Heart right ventricle (tissue), 16 donors: ENCODE measurements around the gene RPL7L1. TPM values are rescaled to one million over a fixed set of nuclear protein-coding genes. Genes with fewer than 3 reads are reported as not detected.

Source experiments
- ATAC-seq, 8 donors: fragments of 200-7000 bp; cut with Tn5 transposase; one replicate each; pipeline ENCODE4 v1.9.1; 2020; ENCODE audit warnings: mild to moderate bottlenecking in 8 of 8, moderate library complexity in 8 of 8, moderate number of reproducible peaks in 1 of 8
- DNase-seq, 2 donors: peaks; one replicate each; pipeline ENCODE4 v3.0.0-alpha.2; 2020
- H3K27ac ChIP-seq, 10 donors: fragments of 200-600 bp; sonication (generic) in 2 of 10; one replicate each; pipeline versions ENCODE4 v1.5.0 to v1.8.0; 2020 to 2022; ENCODE audit warnings: mild to moderate bottlenecking in 3 of 10
- H3K27me3 ChIP-seq, 7 donors: fragments of 200-600 bp; one replicate each; pipeline ENCODE4 v1.8.0; 2021 to 2022; ENCODE audit warnings: mild to moderate bottlenecking in 2 of 7
- H3K36me3 ChIP-seq, 9 donors: fragments of 200-600 bp; sonication (generic) in 1 of 9; one replicate each; pipeline versions ENCODE4 v1.5.0 to v1.8.0; 2020 to 2022; ENCODE audit warnings: mild to moderate bottlenecking in 2 of 9
- H3K4me1 ChIP-seq, 9 donors: fragments of 200-600 bp; sonication (generic) in 1 of 9; one replicate each; pipeline versions ENCODE4 v1.5.0 to v1.8.0; 2020 to 2022; ENCODE audit warnings: mild to moderate bottlenecking in 4 of 9
- H3K4me3 ChIP-seq, 10 donors: fragments of 200-600 bp; sonication (generic) in 2 of 10; one replicate each; pipeline versions ENCODE4 v1.5.0 to v1.8.0; 2020 to 2022; ENCODE audit warnings: mild to moderate bottlenecking in 7 of 10, moderate library complexity in 2 of 10
- H3K9me3 ChIP-seq, 11 donors: fragments of 200-600 bp in 10 of 11; sonication (generic) in 2 of 11; one replicate each; pipeline versions ENCODE4 v1.5.0 to v1.8.0; 2013 to 2022; ENCODE audit warnings: mild to moderate bottlenecking in 2 of 11, control low read depth in 1 of 11, moderate library complexity in 1 of 11
- CTCF ChIP-seq, 9 donors: fragments of 200-600 bp; sonication (generic) in 2 of 9; IDR thresholded peaks; one replicate each; pipeline versions ENCODE4 v1.5.0 to v1.8.0; 2021 to 2022; ENCODE audit warnings: antibody characterized with exemption in 9 of 9, mild to moderate bottlenecking in 5 of 9, moderate library complexity in 1 of 9
- WGBS, 2 donors: extraction: QIAGEN DNeasy Blood & Tissue Kit; methylation state at CpG; one replicate each; pipeline ENCODE4 v1.1.7; 2013; ENCODE audit warnings: inconsistent platforms in 1 of 2; 5-methylcytosine and 5-hydroxymethylcytosine counted together
- intact Hi-C, 10 donors: fragments of 100-400 bp; cut with DNase I; formaldehyde crosslinking; loops; one replicate each; pipeline versions ENCODE4 v1.11.1 to v1.14.2; 2022
- long read RNA-seq, 3 donors: library from polyadenylated mRNA; unstranded; transcript quantifications; one replicate each; pipeline ENCODE4 v2.0.0, GENCODE V29; 2020 to 2021
- polyA plus RNA-seq, 2 donors: library from polyadenylated mRNA; stranded (reverse); fragments of 200-250 nt; gene quantifications; one replicate each; pipeline ENCODE4 v1.2.3, GENCODE V29; 2013
- total RNA-seq, 10 donors: library from RNA; stranded (reverse); fragmentation: NEBNext Ultra II Directional in 3 of 10; extraction: Animal tissue kit (Norgen Biotek cat#: 25700) in 3 of 10; gene quantifications; one replicate each; pipeline versions ENCODE4 v1.2.1 to v1.2.4, GENCODE V29; 2021 to 2023
- donor health status: Arrhythmogenic right ventricular cardiomyopathy.
- donor health status: ischemic (EF 13 %, LVEDD 7.1; RV severe dilation, severe dysfunction).
- donor health status: healthy with polysubstance abuse.
- donor health status: DM: no; HTN: yes; CAD: no.
- donor health status: DM: no; HTN: no; CAD: no.
- donor health status: ischemic (EF 25% LVEDD 6.9; RV normal size, moderate dysfunction).
- donor health status: ischemic (EF 25% LVEDD 5.7; RV mildly dilated, moderate dysfunction).
- donor health status: healthy.
- donor health status: DM: yes; HTN: yes; CAD: no.
- donor health status: Ischemic cardiomyopathy.
- donor health status: ischemic (EF 35%, LVEDD 5.7; RV mildly dilated, moderate dysfunction).
- donor health status: nonischemic (EF 11% LVEDD 7.7; RV severe dilation, severe dysfunction).
- donor health status: DM: yes; HTN: yes; CAD: no.
- donor health status: PGD.
- donor health status: ischemic (EF 29% LVEDD 5.4; RV normal size, mild dysfunction).
- donor health status: nonischemic (EF 23%, LVEDD 6.1; RV moderate dilation, normal function).

The RPL7L1 gene
- 10 to 100 TPM; 39.2 to 52.5 (median 44.7) TPM for total RNA-seq
- polyA plus RNA-seq, result 10 to 100 TPM; 23.7 to 45.9 TPM
- long read RNA-seq, donor 1, full-length matches to known transcripts, result 19 of 28 reads
- long read RNA-seq, donor 1, partial matches to known transcripts, result 3 of 28 reads
- long read RNA-seq, donor 1, other reads (novel, unspliced or antisense), result 6 of 28 reads
- long read RNA-seq, donor 2, full-length matches to known transcripts, result 23 of 41 reads
- long read RNA-seq, donor 2, partial matches to known transcripts, result 9 of 41 reads
- long read RNA-seq, donor 2, other reads (novel, unspliced or antisense), result 9 of 41 reads
- long read RNA-seq, donor 3, full-length matches to known transcripts, result 30 of 47 reads
- long read RNA-seq, donor 3, partial matches to known transcripts, result 2 of 47 reads
- long read RNA-seq, donor 3, other reads (novel, unspliced or antisense), result 15 of 47 reads

- ATAC-seq, result peak; percentile 96 to 99 (median 98)
- TF ChIP-seq CTCF (IDR thresholded peaks at IDR 0.05), result peak in 3 of 9 donors; percentile 3 to 28 (median 9)
Observed at GRCh38 chr6:42879372-42880239, at the start of gene RPL7L1. Gene RPL7L1 (plus strand): TSS chr6:42879616. CDS start chr6:42879911, 295 bp downstream.

GRCh38 chr6:42831237-42831636, 48.2 kb upstream of the RPL7L1 start:
- intact Hi-C loops, result loop anchor here in 1 of 10 donors (1.0 kb wide), 1 partner anchor 23 kb away; no protein-coding TSS in a partner anchor
- no peak for DNase-seq
- TF ChIP-seq CTCF (IDR thresholded peaks at IDR 0.05), result no peak
- peaks cover 4 to 100% (median 47%) of the 10 kb centered on the region in 9 donors for H3K36me3 ChIP-seq
- no peaks in the 10 kb centered on the region for H3K27me3 ChIP-seq
- 89 to 93% methylated on average over 3 of the region's 3 CpGs for WGBS, 2 donors
- H3K9me3 ChIP-seq, result no peaks in the 10 kb centered on the region
- H3K27ac ChIP-seq, result no peak overlapping the region
- ATAC-seq, result no peak
- no peaks in the 10 kb centered on the region for H3K4me1 ChIP-seq
- no peak overlapping the region for H3K4me3 ChIP-seq

More at GRCh38 chr6:42879372-42880239, at the start of gene RPL7L1:
- Histone ChIP-seq H3K4me3 (peak within 1 kb of the TSS; percentile 63 to 95 (median 74)), H3K9me3 (no peaks in the 10 kb centered on the region), H3K4me1 (peaks cover 2 to 43% (median 26%) of the 10 kb centered on the region in 9 donors), H3K27me3 (no peaks in the 10 kb centered on the region), H3K27ac (peak within 1 kb of the TSS; percentile 79 to 98 (median 94)), H3K36me3 (peaks cover 6 to 41% (median 34%) of the 10 kb centered on the region in 9 donors)
- intact Hi-C loops, result loop anchor here (2.0 to 10.0 kb wide), 7 partner anchors 95 to 217 kb away; partner anchors contain the start of genes TBCC (in 5 of the 10), PRPH2 (in 2 of the 10) and BICRAL (in 1 of the 10)
- peak; percentile 80 to 87 for DNase-seq
- 0 to 1% methylated on average over 41 of the region's 41 CpGs for WGBS, 2 donors

GRCh38 chr6:42834056-42834455, 45.4 kb upstream of the RPL7L1 start:
- H3K27ac ChIP-seq, result no peak overlapping the region
- 96 to 97% methylated on average over 5 of the region's 5 CpGs for WGBS, 2 donors
- H3K36me3 ChIP-seq, result peaks cover 0 to 94% (median 27%) of the 10 kb centered on the region in 9 donors
- no peak overlapping the region for H3K4me3 ChIP-seq
- DNase-seq, result no peak
- H3K9me3 ChIP-seq, result no peaks in the 10 kb centered on the region
- no peak for TF ChIP-seq CTCF (IDR thresholded peaks at IDR 0.05)
- no peaks in the 10 kb centered on the region for H3K27me3 ChIP-seq
- intact Hi-C loops, result no loop called here
- no peak for ATAC-seq
- no peaks in the 10 kb centered on the region for H3K4me1 ChIP-seq
